ENCODE measurements around the gene TPK1. TPM values are rescaled to one million over a fixed set of nuclear protein-coding genes. Genes with fewer than 3 reads are reported as not detected.
"Not testable (repeated sequence)": the region's sequence is repeated elsewhere in the genome, so short reads cannot be mapped to it uniquely, and the experiment has no call there.

The TPK1 gene
- total RNA-seq, 2 donors from 2014 or later: 4.5 to 5.1 TPM

- Histone ChIP-seq H3K4me3 (no peak overlapping the region), H3K27me3 (replicated peaks; ENCODE audit: insufficient read depth) (no peaks in the 10 kb centered on the region), H3K4me1 (replicated peaks) (no peaks in the 10 kb centered on the region), H3K36me3 (no peaks in the 10 kb centered on the region), H3K27ac (no peak overlapping the region), H3K9me3 (no peaks in the 10 kb centered on the region)
- intact Hi-C loops (cut with DNase I): no loop called here
- no peak for DNase-seq (ENCODE audit: low spot score)
- TF ChIP-seq CTCF (IDR thresholded peaks at IDR 0.05) (no peak), POLR2A (IDR thresholded peaks at IDR 0.05) (no peak), POLR2AphosphoS5 (IDR thresholded peaks at IDR 0.05) (no peak)
- 74% methylated on average over 1 of the region's 1 CpG for WGBS
These were observed 21.6 kb downstream of the TPK1 start for GRCh38 chr7:144814299-144814698.

GRCh38 chr7:144812379-144813283, 23.2 kb downstream of the TPK1 start:
- no peaks in the 10 kb centered on the region for H3K4me1 ChIP-seq (replicated peaks)
- 66% methylated on average over 5 of the region's 5 CpGs for WGBS
- H3K9me3 ChIP-seq: no peaks in the 10 kb centered on the region
- TF ChIP-seq POLR2A (IDR thresholded peaks at IDR 0.05) (no peak), POLR2AphosphoS5 (IDR thresholded peaks at IDR 0.05) (no peak), CTCF (IDR thresholded peaks at IDR 0.05) (no peak)
- intact Hi-C loops (cut with DNase I): no loop called here
- H3K36me3 ChIP-seq: no peaks in the 10 kb centered on the region
- no peak overlapping the region for H3K27ac ChIP-seq
- DNase-seq (ENCODE audit: low spot score): no peak
- H3K27me3 ChIP-seq (replicated peaks; ENCODE audit: insufficient read depth): no peaks in the 10 kb centered on the region
- no peak overlapping the region for H3K4me3 ChIP-seq

- Histone ChIP-seq H3K27me3 (replicated peaks; ENCODE audit: insufficient read depth) (no peaks in the 10 kb centered on the region), H3K4me1 (replicated peaks) (no peaks in the 10 kb centered on the region), H3K36me3 (no peaks in the 10 kb centered on the region), H3K9me3 (no peaks in the 10 kb centered on the region), H3K27ac (no peak overlapping the region), H3K4me3 (no peak overlapping the region)
- intact Hi-C loops (cut with DNase I): no loop called here
- WGBS: 98% methylated on average over 5 of the region's 5 CpGs
- no peak for TF ChIP-seq POLR2AphosphoS5 (IDR thresholded peaks at IDR 0.05)
- TF ChIP-seq CTCF (IDR thresholded peaks at IDR 0.05): no peak
- TF ChIP-seq POLR2A (IDR thresholded peaks at IDR 0.05): no peak
- DNase-seq (ENCODE audit: low spot score): no peak
These were observed 30.1 kb downstream of the TPK1 start for GRCh38 chr7:144805627-144806239.

GRCh38 chr7:144800678-144801436, 35.0 kb downstream of the TPK1 start:
- H3K36me3 ChIP-seq; H3K4me3 ChIP-seq; H3K27ac ChIP-seq; H3K9me3 ChIP-seq; H3K4me1 ChIP-seq (replicated peaks); intact Hi-C loops (cut with DNase I); DNase-seq (ENCODE audit: low spot score); H3K27me3 ChIP-seq (replicated peaks; ENCODE audit: insufficient read depth): not testable (repeated sequence)
- WGBS: 88% methylated on average over 4 of the region's 4 CpGs

GRCh38 chr7:144796919-144797318, 38.9 kb downstream of the TPK1 start:
- H3K27ac ChIP-seq: no peak overlapping the region
- WGBS: 93% methylated on average over 5 of the region's 5 CpGs
- H3K36me3 ChIP-seq: no peaks in the 10 kb centered on the region
- no peak for TF ChIP-seq POLR2AphosphoS5 (IDR thresholded peaks at IDR 0.05)
- no peak for TF ChIP-seq CTCF (IDR thresholded peaks at IDR 0.05)
- no peak for TF ChIP-seq POLR2A (IDR thresholded peaks at IDR 0.05)
- no peaks in the 10 kb centered on the region for H3K4me1 ChIP-seq (replicated peaks)
- no peak overlapping the region for H3K4me3 ChIP-seq
- no peak for DNase-seq (ENCODE audit: low spot score)
- no peaks in the 10 kb centered on the region for H3K27me3 ChIP-seq (replicated peaks; ENCODE audit: insufficient read depth)
- no peaks in the 10 kb centered on the region for H3K9me3 ChIP-seq
- intact Hi-C loops (cut with DNase I): no loop called here
